ENCODE measurements around the gene SYDE1. TPM values are rescaled to one million over a fixed set of nuclear protein-coding genes. Genes with fewer than 3 reads are reported as not detected.

SYDE1 gene
- total RNA-seq, 2 donors from 2014 or later = 1.8 to 5.8 TPM

GRCh38 chr19:15142313-15142712 is 35.1 kb downstream of the SYDE1 start:
- Histone ChIP-seq H3K9ac (ENCODE audit: low read depth in 2 of 2, low read length in 2 of 2) (no peak overlapping the region), H3K27ac (no peak overlapping the region), H3K4me1 (no peaks in the 10 kb centered on the region), H3K36me3 (no peaks in the 10 kb centered on the region), H3K4me3 (no peak overlapping the region), H3K9me3 (no peaks in the 10 kb centered on the region), H3K27me3 (no peaks in the 10 kb centered on the region)
- intact Hi-C loops (cut with DNase I) = no loop called here
- DNase-seq = no peak
- TF ChIP-seq CTCF (IDR thresholded peaks at IDR 0.05) = no peak

GRCh38 chr19:15144046-15144646 is 36.9 kb downstream of the SYDE1 start:
- H3K4me1 ChIP-seq = no peaks in the 10 kb centered on the region
- H3K27me3 ChIP-seq = no peaks in the 10 kb centered on the region
- TF ChIP-seq CTCF (IDR thresholded peaks at IDR 0.05) = no peak
- DNase-seq = no peak
- no peaks in the 10 kb centered on the region for H3K9me3 ChIP-seq
- H3K9ac ChIP-seq (ENCODE audit: low read depth in 2 of 2, low read length in 2 of 2) = no peak overlapping the region
- H3K27ac ChIP-seq = no peak overlapping the region
- no peak overlapping the region for H3K4me3 ChIP-seq
- H3K36me3 ChIP-seq = no peaks in the 10 kb centered on the region
- intact Hi-C loops (cut with DNase I) = no loop called here

DNA sequence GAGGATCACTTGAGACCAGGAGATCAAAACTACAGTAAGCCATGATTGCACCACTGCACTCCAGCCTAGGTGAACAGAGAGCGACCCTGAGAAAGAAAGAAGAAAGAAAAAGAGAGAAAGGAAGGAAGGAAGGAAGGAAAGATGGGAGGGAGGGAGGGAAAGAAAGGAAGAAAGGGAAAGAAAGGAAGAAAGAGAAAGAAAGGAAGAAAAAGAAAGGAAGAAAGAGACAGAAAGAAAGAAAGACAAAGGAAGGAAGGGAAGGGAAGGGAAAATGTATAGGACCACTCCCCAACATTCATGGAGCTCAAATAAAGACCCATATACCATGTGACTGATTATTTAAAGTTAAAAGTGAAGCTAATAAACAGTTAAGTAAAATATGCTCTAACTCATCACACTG is 39.9 kb downstream of the SYDE1 start:
- Histone ChIP-seq H3K27me3 (no peaks in the 10 kb centered on the region), H3K4me1 (no peaks in the 10 kb centered on the region), H3K36me3 (no peaks in the 10 kb centered on the region), H3K9ac (ENCODE audit: low read depth in 2 of 2, low read length in 2 of 2) (no peak overlapping the region), H3K9me3 (no peaks in the 10 kb centered on the region), H3K4me3 (no peak overlapping the region), H3K27ac (no peak overlapping the region)
- intact Hi-C loops (cut with DNase I) = no loop called here
- no peak for DNase-seq
- TF ChIP-seq CTCF (IDR thresholded peaks at IDR 0.05) = no peak

DNA sequence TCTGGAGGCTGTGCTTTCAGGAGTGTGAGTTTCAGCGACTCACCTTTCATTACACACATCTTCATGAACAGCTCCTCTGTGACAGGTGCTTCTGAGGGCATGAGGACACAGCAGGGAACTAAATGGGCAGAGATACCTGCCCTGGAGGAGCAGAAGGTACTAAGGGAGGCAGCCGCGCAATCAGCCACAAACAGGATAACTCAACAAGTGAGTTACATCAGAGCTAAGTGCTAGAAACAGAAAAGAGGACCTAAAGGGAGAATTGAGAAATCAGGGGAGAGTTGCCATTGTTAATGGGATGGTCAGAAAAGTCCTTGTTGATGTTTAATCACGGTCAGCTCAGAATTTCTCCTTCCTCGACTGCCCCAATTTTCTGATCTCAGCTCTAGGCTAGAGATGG is 42.5 kb downstream of the SYDE1 start:
- Histone ChIP-seq H3K4me1 (no peaks in the 10 kb centered on the region), H3K4me3 (no peak overlapping the region), H3K36me3 (no peaks in the 10 kb centered on the region), H3K27ac (no peak overlapping the region), H3K27me3 (no peaks in the 10 kb centered on the region), H3K9me3 (no peaks in the 10 kb centered on the region), H3K9ac (ENCODE audit: low read depth in 2 of 2, low read length in 2 of 2) (no peak overlapping the region)
- TF ChIP-seq CTCF (IDR thresholded peaks at IDR 0.05) = no peak
- no peak for DNase-seq
- intact Hi-C loops (cut with DNase I) = loop anchor here (2.0 kb wide), 1 partner anchor 57 kb away; no protein-coding TSS in a partner anchor

- intact Hi-C loops (cut with DNase I) = no loop called here
- DNase-seq = peak; percentile 50
These were observed 46.9 kb downstream of the SYDE1 start for GRCh38 chr19:15154002-15154612.

More at GRCh38 chr19:15154002-15154612, 46.9 kb downstream of the SYDE1 start:
- H3K36me3 ChIP-seq = no peaks in the 10 kb centered on the region
- no peaks in the 10 kb centered on the region for H3K4me1 ChIP-seq
- H3K4me3 ChIP-seq = no peak overlapping the region
- no peak overlapping the region for H3K27ac ChIP-seq
- H3K9me3 ChIP-seq = no peaks in the 10 kb centered on the region
- peak; percentile 38 for TF ChIP-seq CTCF (IDR thresholded peaks at IDR 0.05)
- H3K9ac ChIP-seq (ENCODE audit: low read depth in 2 of 2, low read length in 2 of 2) = no peak overlapping the region
- no peaks in the 10 kb centered on the region for H3K27me3 ChIP-seq

Data from colonic mucosa (tissue), 4 donors.